ENCODE measurements around the gene SYT13.

The SYT13 gene

GRCh38 chr11:45305874-45306623, 19.9 kb upstream of the SYT13 start:
- DNase-seq = no peak

- no peak for DNase-seq
Measured at GRCh38 chr11:45304992-45305335, 18.8 kb upstream of the SYT13 start.

GRCh38 chr11:45304111-45304991, 18.2 kb upstream of the SYT13 start:
- DNase-seq = no peak

GRCh38 chr11:45303316-45303715, 17.2 kb upstream of the SYT13 start:
- DNase-seq = no peak

- no peak for DNase-seq
Measured at GRCh38 chr11:45301537-45302246, 15.6 kb upstream of the SYT13 start.

- no peak for DNase-seq
Measured at GRCh38 chr11:45300715-45301114, 14.6 kb upstream of the SYT13 start.

- no peak for DNase-seq
Measured at GRCh38 chr11:45298718-45299117, 12.6 kb upstream of the SYT13 start.

GRCh38 chr11:45296075-45296474, 9.9 kb upstream of the SYT13 start:
- no peak for DNase-seq

- no peak for DNase-seq
Measured at GRCh38 chr11:45294499-45294898, 8.4 kb upstream of the SYT13 start.

GRCh38 chr11:45293566-45294192, 7.5 kb upstream of the SYT13 start:
- DNase-seq = peak; percentile 44 to 58

GRCh38 chr11:45290586-45290985, 4.4 kb upstream of the SYT13 start:
- DNase-seq = no peak

GRCh38 chr11:45289369-45289768, 3.2 kb upstream of the SYT13 start:
- DNase-seq = no peak

GRCh38 chr11:45288339-45288738, 2.2 kb upstream of the SYT13 start:
- DNase-seq = no peak

GRCh38 chr11:45287316-45287903, 1.3 kb upstream of the SYT13 start:
- no peak for DNase-seq

GRCh38 chr11:45285250-45285828, 802 bp downstream of the SYT13 start:
- DNase-seq = no peak

GRCh38 chr11:45282081-45282480, 4.1 kb downstream of the SYT13 start:
- DNase-seq = no peak

GRCh38 chr11:45280449-45280848, 5.7 kb downstream of the SYT13 start:
- DNase-seq = no peak

GRCh38 chr11:45279645-45280044, 6.5 kb downstream of the SYT13 start:
- DNase-seq = no peak

- DNase-seq = no peak
Measured at GRCh38 chr11:45278714-45279113, 7.4 kb downstream of the SYT13 start.

- no peak for DNase-seq
Measured at GRCh38 chr11:45275828-45276227, 10.3 kb downstream of the SYT13 start.

GRCh38 chr11:45274206-45274605, 11.9 kb downstream of the SYT13 start:
- DNase-seq = no peak

- DNase-seq = no peak
Measured at GRCh38 chr11:45273509-45273908, 12.6 kb downstream of the SYT13 start.

Data from stimulated activated CD4-positive, alpha-beta T cell treated with anti-CD3 and anti-CD28 coated beads, Interleukin-4, amount 100 ng/mL, for 4 hours (primary cell).